Stimulated activated CD4-positive, alpha-beta T cell treated with anti-CD3 and anti-CD28 coated beads, TNF-alpha, amount 100 ng/mL, for 24 hours (primary cell): Measurements from ENCODE around the gene PRDM16.

Experiments used
- DNase-seq, 3 experiments: peaks; one replicate each; pipeline ENCODE4 v3.0.0-alpha.2; 2020; ENCODE audit warnings: low read depth in 3 of 3

The PRDM16 gene

GRCh38 chr1:3122311-3122710, 53.3 kb downstream of the PRDM16 start:
- no peak for DNase-seq

GRCh38 chr1:3124246-3124645, 55.2 kb downstream of the PRDM16 start:
- no peak for DNase-seq

DNA sequence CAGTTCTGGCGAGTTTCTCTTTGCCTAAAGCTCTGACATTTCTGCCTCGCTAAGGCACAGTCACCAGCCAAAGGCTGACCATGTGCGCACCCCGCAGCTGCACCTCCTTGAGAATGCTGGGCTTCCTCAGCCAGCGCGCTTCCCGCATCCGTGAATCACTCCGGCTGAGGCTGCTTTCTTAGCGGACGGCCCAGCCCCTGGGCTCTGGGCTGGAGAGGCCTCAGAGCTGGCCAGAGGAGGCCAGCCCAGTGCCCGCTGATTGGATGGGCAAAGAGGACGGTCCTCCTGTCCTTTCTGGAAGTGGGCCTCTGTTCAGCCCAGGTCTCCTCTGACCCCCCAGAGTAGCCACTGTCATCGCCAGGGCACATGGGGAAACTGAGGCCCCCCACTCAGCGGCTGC, 56.1 kb downstream of the PRDM16 start:
- no peak for DNase-seq

DNA sequence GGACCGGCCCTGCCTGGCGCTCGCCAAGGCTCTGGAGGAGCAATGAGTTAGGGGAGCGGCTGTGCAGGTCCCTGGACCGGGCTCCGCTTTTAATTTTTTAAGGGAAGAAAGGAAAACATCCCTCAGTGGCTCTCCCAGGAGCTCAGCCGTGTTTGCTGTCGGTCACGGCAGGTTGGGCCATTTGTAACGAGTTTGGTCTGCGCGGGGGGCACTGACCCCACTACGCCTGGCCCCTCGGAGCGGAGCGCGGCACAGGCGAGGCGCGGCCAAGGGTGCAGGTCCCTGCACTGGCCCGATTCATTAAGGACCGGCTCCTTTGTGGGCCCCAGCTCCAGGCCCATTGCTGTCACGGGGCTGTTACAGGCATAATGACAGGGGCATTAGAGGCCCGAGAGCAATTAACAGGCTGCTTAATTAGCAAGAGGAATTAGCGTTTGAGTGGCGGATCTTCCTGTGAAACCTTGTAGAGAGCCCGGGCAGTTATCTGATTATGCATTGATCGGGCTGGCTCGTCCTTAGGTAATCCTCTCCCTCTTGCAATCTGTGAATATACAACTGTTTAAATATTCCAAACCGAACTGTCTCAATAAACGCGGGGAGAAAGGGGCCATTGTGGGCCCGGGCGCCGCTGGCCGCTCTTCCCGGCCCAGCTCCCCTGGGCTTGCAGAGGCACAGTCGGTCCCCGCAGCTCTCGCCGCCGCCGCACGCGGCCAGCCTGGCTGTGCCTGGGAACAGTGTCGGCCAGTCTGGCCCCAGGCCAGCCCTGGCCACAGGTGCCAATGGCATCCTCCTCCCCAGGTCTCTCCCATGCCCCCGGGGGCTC, 56.8 kb downstream of the PRDM16 start:
- DNase-seq: no peak

GRCh38 chr1:3126756-3127678, 58.0 kb downstream of the PRDM16 start:
- no peak for DNase-seq

GRCh38 chr1:3127738-3128137, 58.7 kb downstream of the PRDM16 start:
- no peak for DNase-seq

- DNase-seq: no peak
Measured at GRCh38 chr1:3128431-3129132, 59.6 kb downstream of the PRDM16 start.

DNA sequence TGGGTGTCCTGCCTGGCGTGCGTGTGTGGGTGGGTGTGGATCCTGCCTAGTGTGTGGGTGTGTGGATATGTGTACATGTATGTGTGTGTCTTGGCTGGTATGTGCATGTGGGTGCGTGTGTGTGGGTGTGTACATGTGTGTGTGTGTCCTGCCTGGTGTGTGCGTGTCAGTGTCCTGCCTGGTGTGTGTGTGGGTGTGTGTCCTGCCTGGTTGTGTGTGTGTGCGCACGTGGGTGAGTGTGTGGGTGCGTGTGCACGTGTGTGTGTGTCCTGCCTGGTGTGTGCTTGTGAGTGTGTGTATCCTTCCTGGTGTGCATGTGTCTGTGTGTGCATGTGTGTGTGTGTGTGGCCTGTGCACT, 60.1 kb downstream of the PRDM16 start:
- no peak for DNase-seq

DNA sequence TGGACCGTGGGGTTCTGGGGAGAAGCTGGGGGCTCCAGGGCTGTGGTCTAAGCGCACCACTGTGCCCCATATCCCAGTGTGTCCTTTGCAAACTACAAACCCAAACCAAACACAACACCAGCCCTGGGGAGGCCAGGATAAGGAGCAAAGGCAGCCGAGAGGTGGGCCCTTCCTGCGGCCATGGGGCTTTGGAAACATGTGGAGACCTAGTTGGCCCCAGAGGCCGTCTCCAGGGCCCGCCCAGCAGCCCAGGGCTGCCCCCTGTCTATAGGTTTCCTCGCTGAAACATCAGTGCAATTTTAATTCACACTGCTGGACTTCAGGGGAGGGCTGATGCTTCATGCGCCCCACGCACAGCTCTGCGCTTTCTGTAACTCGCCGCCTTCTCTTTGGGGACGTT, 61.3 kb downstream of the PRDM16 start:
- no peak for DNase-seq

DNA sequence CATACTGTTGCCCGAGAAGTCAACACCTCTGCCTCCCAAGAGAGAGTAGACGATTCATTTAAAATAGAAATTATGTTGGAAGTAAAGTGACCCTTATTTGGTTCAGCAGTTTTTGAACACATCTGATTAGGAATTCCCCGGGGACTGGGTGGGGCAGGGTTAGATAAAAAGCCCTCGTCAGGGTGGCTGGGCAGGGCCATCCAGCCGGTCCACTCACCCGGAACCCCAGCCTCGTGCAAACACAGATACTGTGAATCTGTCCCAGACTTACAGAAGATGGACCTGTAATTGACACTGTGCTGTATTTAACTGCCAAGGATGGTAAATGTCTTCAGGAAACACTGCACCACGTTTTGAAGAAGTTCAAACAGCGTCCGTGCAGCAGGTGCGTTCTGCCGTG, 63.7 kb downstream of the PRDM16 start:
- no peak for DNase-seq

DNA sequence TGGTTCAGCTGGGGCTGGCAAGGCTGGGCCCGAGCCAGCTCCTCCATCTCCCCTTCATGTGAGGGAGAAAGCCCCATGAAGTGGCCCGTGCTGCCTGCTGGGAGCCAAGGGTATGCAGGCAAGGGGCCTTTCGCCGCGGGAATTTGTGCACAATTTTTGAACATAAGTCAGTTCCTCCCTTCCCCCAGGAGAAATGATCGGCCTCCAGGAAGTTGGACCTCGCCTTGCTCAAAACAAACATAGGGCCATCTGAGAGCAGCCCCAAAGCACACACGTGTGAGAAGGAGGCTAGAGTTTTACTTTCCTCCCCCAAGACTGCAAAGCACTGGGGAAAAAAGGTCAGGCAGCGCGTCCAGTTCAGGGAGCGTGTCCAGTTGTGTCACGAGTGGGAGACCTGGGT, 64.7 kb downstream of the PRDM16 start:
- DNase-seq: no peak

GRCh38 chr1:3134381-3135072, 65.5 kb downstream of the PRDM16 start:
- no peak for DNase-seq

GRCh38 chr1:3135073-3135702, 66.2 kb downstream of the PRDM16 start:
- no peak for DNase-seq

GRCh38 chr1:3135744-3136455, 66.9 kb downstream of the PRDM16 start:
- DNase-seq: no peak

- DNase-seq: no peak
Measured at GRCh38 chr1:3136532-3136931, 67.5 kb downstream of the PRDM16 start.

DNA sequence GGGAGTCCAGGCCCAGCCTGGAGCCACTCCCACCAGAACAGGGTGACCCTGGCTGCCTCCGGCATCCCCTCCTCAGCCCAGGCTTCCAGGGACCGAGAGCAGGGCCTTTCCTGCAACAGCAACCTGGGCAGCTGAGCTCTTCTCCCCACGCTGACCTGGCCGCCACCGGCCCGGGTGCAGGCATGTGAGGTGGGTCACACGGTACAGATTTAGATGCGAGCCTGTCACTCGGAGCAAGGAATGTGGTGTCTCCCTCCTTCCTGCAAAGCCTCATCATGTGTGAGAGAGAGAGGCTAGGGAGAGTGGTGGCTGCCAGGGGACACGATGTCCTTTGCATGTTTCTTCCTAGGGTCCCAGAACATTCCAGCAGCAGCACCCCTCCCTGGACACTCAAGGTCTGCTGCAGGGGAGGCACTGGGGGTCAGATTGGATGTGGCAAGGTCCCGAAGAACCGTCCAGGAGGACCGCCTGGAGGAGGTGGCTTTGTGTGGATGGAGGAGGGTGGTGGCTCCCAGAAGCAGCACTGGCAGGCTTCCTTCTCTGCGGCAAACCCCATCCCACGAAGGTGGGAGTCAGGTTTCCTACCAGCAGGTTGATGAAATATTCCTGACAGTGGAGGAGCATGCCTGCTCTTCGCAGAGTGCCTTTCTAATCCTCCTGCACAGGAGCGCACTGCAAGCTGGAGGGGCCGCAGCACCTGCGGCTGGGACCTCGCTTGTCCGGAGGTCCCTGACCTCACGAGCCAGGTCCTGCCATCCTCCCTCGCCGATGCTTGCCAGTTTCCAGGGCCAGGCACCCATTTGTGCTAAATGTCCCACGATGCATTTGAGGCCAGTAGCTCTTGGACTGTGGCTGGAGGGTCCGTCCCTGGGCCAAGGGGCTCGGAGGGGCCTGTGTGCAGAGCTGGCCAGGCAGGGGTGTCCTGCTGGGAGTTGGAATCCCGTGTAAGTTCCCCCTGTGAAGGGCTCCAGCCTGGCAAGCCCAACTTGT, 68.4 kb downstream of the PRDM16 start:
- DNase-seq: no peak

DNA sequence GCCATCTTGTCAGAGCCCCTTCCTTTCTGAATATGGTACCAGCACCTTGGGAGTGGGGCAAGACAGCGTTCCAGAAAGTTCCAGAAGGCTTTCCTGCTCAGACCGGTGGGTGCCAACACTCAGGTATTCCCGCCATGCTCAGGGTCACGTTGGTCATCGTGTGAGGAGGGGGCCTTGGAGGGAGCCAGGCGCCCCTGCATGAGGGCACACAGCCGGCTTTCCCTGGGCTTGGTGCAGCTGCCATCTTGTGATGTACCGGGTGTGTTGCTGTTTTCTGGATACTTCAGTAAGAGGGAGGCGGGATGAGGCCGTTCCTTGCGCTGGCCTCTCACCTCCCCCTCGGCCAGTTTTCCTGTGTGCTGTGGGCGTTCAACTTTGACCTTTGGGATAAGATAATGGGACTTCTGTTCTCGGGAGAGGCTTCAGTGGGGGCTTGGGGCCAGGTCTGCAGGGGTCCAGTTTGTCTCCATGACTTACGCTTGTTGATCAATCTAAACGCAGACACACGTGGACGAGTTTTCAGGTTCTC, 69.7 kb downstream of the PRDM16 start:
- DNase-seq: no peak

DNA sequence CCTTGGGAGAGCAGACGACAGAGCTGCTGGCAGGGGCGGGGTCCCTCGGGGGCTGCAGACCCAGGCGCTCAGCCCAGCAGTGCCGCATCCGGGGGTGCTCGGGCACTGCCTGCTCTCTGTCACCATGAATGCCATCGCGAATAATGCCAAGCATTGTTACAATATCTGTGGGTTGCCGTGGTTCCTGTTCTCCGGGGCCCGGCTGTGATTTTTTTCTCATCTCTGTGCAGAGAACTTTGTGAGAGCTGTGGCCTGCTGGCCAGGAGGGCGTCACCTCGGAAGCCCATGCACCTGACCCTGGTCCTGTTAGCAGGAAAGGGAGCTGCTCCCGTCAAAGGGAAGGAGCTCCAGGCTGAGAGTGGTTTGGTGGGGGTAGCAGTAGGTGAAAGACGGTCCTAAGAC, 70.4 kb downstream of the PRDM16 start:
- no peak for DNase-seq

GRCh38 chr1:3139871-3140361, 70.9 kb downstream of the PRDM16 start:
- no peak for DNase-seq
